H9 (cell line): ENCODE measurements around the gene KCNMA1. TPM values are rescaled to one million over a fixed set of nuclear protein-coding genes. Genes with fewer than 3 reads are reported as not detected.

Experiments used
- DNase-seq: peaks from one replicate; pipeline ENCODE4 v3.0.0-alpha.2; 2017
- H2AFZ ChIP-seq: one replicate; pipeline ENCODE4 v1.6.1; 2013; ENCODE audit warnings: mild to moderate bottlenecking, low read length, control low read depth, moderate library complexity
- H2AK5ac ChIP-seq: 2 replicates; pipeline ENCODE4 v1.6.1; 2013; ENCODE audit warnings: low read length, control low read depth, mixed read lengths; ENCODE audit not compliant: insufficient read length
- H2BK120ac ChIP-seq: one replicate; pipeline ENCODE4 v1.6.1; 2013; ENCODE audit warnings: low read depth, mild to moderate bottlenecking, low read length, control low read depth, inconsistent platforms; ENCODE audit not compliant: poor library complexity, severe bottlenecking
- H2BK12ac ChIP-seq: 2 replicates; pipeline ENCODE4 v1.6.1; 2013; ENCODE audit warnings: low read length, control low read depth, mixed read lengths, low read depth; ENCODE audit not compliant: insufficient read length
- H2BK15ac ChIP-seq: 2 replicates; pipeline ENCODE4 v1.6.1; 2013; ENCODE audit warnings: low read depth, low read length, control low read depth
- H2BK20ac ChIP-seq: one replicate; pipeline ENCODE4 v1.6.1; 2013; ENCODE audit warnings: low read depth, mild to moderate bottlenecking, low read length, control low read depth, inconsistent platforms; ENCODE audit not compliant: poor library complexity, severe bottlenecking
- H2BK5ac ChIP-seq: 2 replicates; pipeline ENCODE4 v1.6.1; 2013; ENCODE audit warnings: low read length, control low read depth, mixed read lengths; ENCODE audit not compliant: insufficient read length
- H3K14ac ChIP-seq: 2 replicates; pipeline ENCODE4 v1.6.1; 2013; ENCODE audit warnings: low read length, control low read depth; ENCODE audit not compliant: insufficient read depth
- H3K18ac ChIP-seq: 2 replicates; pipeline ENCODE4 v1.6.1; 2013; ENCODE audit warnings: low read depth, mild to moderate bottlenecking, mixed read lengths, low read length, control low read depth; ENCODE audit not compliant: insufficient read length
- H3K23ac ChIP-seq: 2 replicates; pipeline ENCODE4 v1.6.1; 2013; ENCODE audit warnings: low read length, control low read depth, mixed read lengths, low read depth; ENCODE audit not compliant: insufficient read length
- H3K23me2 ChIP-seq: 2 replicates; pipeline ENCODE4 v1.6.1; 2013; ENCODE audit warnings: low read depth, mild to moderate bottlenecking, mixed read lengths, low read length, control low read depth; ENCODE audit not compliant: insufficient read length, poor library complexity, severe bottlenecking
- H3K27ac ChIP-seq: 2 replicates; pipeline ENCODE4 v1.5.1; 2013; ENCODE audit warnings: low read length, control low read depth, mixed read lengths, low read depth; ENCODE audit not compliant: insufficient read length
- H3K27me3 ChIP-seq: 2 replicates; pipeline ENCODE4 v1.6.1; 2013; ENCODE audit warnings: low read length, control low read depth, inconsistent platforms; ENCODE audit not compliant: insufficient read depth
- H3K4ac ChIP-seq: 2 replicates; pipeline ENCODE4 v1.6.1; 2013; ENCODE audit warnings: low read depth, mild to moderate bottlenecking, control low read depth, inconsistent platforms, low read length, moderate library complexity
- H3K4me1 ChIP-seq: 2 replicates; pipeline ENCODE4 v1.6.1; 2013; ENCODE audit warnings: low read length, control low read depth, inconsistent platforms; ENCODE audit not compliant: insufficient read depth
- H3K4me2 ChIP-seq: 2 replicates; pipeline ENCODE4 v1.6.1; 2013; ENCODE audit warnings: low read length, control low read depth, mixed read lengths; ENCODE audit not compliant: insufficient read length, insufficient read depth
- H3K56ac ChIP-seq: 2 replicates; pipeline ENCODE4 v1.6.1; 2013; ENCODE audit warnings: low read depth, mild to moderate bottlenecking, mixed read lengths, low read length, control low read depth; ENCODE audit not compliant: insufficient read length
- H3K79me1 ChIP-seq: 2 replicates; pipeline ENCODE4 v1.6.1; 2013; ENCODE audit warnings: low read depth, mild to moderate bottlenecking, moderate library complexity, low read length, control low read depth, inconsistent platforms; ENCODE audit not compliant: insufficient read depth, poor library complexity, severe bottlenecking
- H3K79me2 ChIP-seq: 2 replicates; pipeline ENCODE4 v1.6.1; 2013; ENCODE audit warnings: low read length, control low read depth, inconsistent platforms; ENCODE audit not compliant: insufficient read depth
- H3K9ac ChIP-seq: 2 replicates; pipeline ENCODE4 v1.6.1; 2013; ENCODE audit warnings: low read length, control low read depth, mixed read lengths; ENCODE audit not compliant: insufficient read length; ENCODE audit errors: extremely low read depth
- H3K9me3 ChIP-seq: one replicate; pipeline ENCODE4 v1.6.1; 2013; ENCODE audit warnings: low read depth, low read length, inconsistent platforms; ENCODE audit not compliant: control insufficient read depth
- H3T11ph ChIP-seq: one replicate; pipeline ENCODE4 v1.6.1; 2013; ENCODE audit warnings: mild to moderate bottlenecking, low read length, control low read depth, inconsistent platforms
- H4K20me1 ChIP-seq: one replicate; pipeline ENCODE4 v1.6.1; 2013; ENCODE audit not compliant: control insufficient read depth, insufficient read length, insufficient read depth
- H4K5ac ChIP-seq: 2 replicates; pipeline ENCODE4 v1.6.1; 2013; ENCODE audit warnings: low read depth, mild to moderate bottlenecking, mixed read lengths, low read length, control low read depth; ENCODE audit not compliant: insufficient read length
- H4K8ac ChIP-seq: replicated peaks from 2 replicates; pipeline ENCODE4 v1.6.1; 2013; ENCODE audit warnings: low read length, control low read depth, mixed read lengths, low read depth; ENCODE audit not compliant: insufficient read length
- H4K91ac ChIP-seq: 2 replicates; pipeline ENCODE4 v1.6.1; 2013; ENCODE audit warnings: low read depth, mild to moderate bottlenecking, moderate library complexity, mixed read lengths, low read length, control low read depth; ENCODE audit not compliant: insufficient read length
- H3K27ac Mint-ChIP-seq, 3 experiments: 2 replicates in 2 of 3; 3 replicates in 1 of 3; pipeline ENCODE4 v1.8.0; 2020 to 2021; ENCODE audit warnings: mixed read lengths in 3 of 3, mild to moderate bottlenecking in 1 of 3, moderate library complexity in 1 of 3
- H3K27me3 Mint-ChIP-seq: 2 replicates; pipeline ENCODE4 v1.8.0; 2021; ENCODE audit warnings: low read depth, mild to moderate bottlenecking, moderate library complexity, mixed read lengths
- H3K36me3 Mint-ChIP-seq, 3 experiments: 2 replicates in 2 of 3; 3 replicates in 1 of 3; pipeline ENCODE4 v1.8.0; 2020 to 2021; ENCODE audit warnings: low read depth in 3 of 3, mixed read lengths in 3 of 3; ENCODE audit not compliant: insufficient read depth in 1 of 3
- H3K4me1 Mint-ChIP-seq, 2 experiments: 2 replicates each; pipeline ENCODE4 v1.8.0; 2020; ENCODE audit warnings: mixed read lengths in 2 of 2
- H3K4me3 Mint-ChIP-seq, 2 experiments: 2 replicates in 1 of 2; 3 replicates in 1 of 2; pipeline ENCODE4 v1.8.0; 2020 to 2021; ENCODE audit warnings: mild to moderate bottlenecking in 2 of 2, mixed read lengths in 2 of 2, moderate library complexity in 1 of 2
- H3K9me3 Mint-ChIP-seq, 2 experiments: 2 replicates in 1 of 2; 3 replicates in 1 of 2; pipeline ENCODE4 v1.8.0; 2020; ENCODE audit warnings: mild to moderate bottlenecking in 2 of 2, mixed read lengths in 2 of 2, moderate library complexity in 1 of 2
- CTCF ChIP-seq: fragments of 200-600 bp; sonication (generic); conservative IDR thresholded peaks from 3 replicates; pipeline ENCODE4 v1.8.0; 2021; ENCODE audit warnings: antibody characterized with exemption, mild to moderate bottlenecking
- WGBS: extraction: QIAGEN DNeasy Blood & Tissue Kit; methylation state at CpG from one replicate; pipeline ENCODE4 v1.1.7; 2013; ENCODE audit warnings: missing lambda C conversion rate, low lambda C conversion rate, mixed read lengths; ENCODE audit not compliant: insufficient read length; ENCODE audit errors: extremely low coverage; 5-methylcytosine and 5-hydroxymethylcytosine counted together
- total RNA-seq: library from RNA; stranded (reverse); gene quantifications from 2 replicates; pipeline ENCODE4 v1.2.1, GENCODE V29; 2021

The KCNMA1 gene
- total RNA-seq, 1 experiment from 2014 or later: 2.0 TPM

DNA sequence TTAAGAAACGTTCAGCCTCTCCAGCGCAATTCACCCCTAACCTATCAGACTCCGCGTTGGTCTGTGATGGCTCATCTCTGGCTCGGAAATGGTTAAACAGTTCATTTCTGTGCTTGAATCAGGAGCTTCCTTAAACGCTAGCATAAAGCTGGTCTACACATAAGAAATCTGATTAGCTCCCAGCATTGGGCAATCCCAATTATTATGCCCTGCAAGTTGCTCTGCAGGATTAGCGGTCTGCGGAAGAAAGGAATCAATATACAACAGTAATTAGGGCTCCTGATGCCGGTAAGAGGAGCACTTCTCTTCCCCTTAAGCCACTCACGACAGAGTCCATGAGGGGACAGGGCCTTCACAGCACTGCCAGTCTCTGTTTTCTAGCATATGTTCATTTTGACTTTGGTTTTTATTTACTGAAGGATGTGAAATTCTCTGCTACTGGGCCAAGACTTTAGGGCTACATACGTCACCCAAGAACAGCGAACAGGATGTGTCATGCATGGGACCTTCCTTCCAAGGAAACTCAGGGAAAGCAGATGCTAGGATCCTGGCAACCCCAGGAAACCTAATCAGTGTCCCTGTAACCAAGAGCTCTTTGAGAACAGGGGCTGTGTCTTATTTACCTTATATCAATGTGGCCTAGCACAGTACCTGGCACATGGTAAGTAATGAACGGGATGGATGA, 324.4 kb downstream of the KCNMA1 start:
- no peak overlapping the region for H3K4ac ChIP-seq
- H3K27ac ChIP-seq: no peak overlapping the region
- no peak for DNase-seq
- 0 out of 7 replicates have a peak overlapping the region, but pooled peaks of 1 of the 3 experiments have one; percentile 3 for H3K27ac Mint-ChIP-seq
- no peak overlapping the region for H4K8ac ChIP-seq
- no peaks in the 10 kb centered on the region; the same call in 1 of the 2 replicates for H3K27me3 ChIP-seq
- no peak overlapping the region for H3K18ac ChIP-seq
- H3K4me1 ChIP-seq: peaks cover 8% of the 10 kb centered on the region; the same call in 1 of the 2 replicates
- H4K5ac ChIP-seq: no peak overlapping the region
- no peak overlapping the region for H2BK120ac ChIP-seq
- H4K20me1 ChIP-seq: no peaks in the 10 kb centered on the region
- H3K23me2 ChIP-seq: no peaks in the 10 kb centered on the region
- H2BK20ac ChIP-seq: no peak overlapping the region
- no peak overlapping the region for H2BK5ac ChIP-seq
- no peak overlapping the region for H3T11ph ChIP-seq
- no peaks in the 10 kb centered on the region for H3K9me3 ChIP-seq
- H3K23ac ChIP-seq: no peak overlapping the region
- peaks cover 21 to 23% of the 10 kb centered on the region in 2 experiments for H3K4me1 Mint-ChIP-seq
- H2AFZ ChIP-seq: no peak overlapping the region
- no peak for TF ChIP-seq CTCF
- H3K27me3 Mint-ChIP-seq: no peaks in the 10 kb centered on the region
- H2BK12ac ChIP-seq: no peak overlapping the region
- H2AK5ac ChIP-seq: no peak overlapping the region
- no peaks in the 10 kb centered on the region for H3K9me3 Mint-ChIP-seq
- no peak overlapping the region for H3K14ac ChIP-seq
- H3K4me2 ChIP-seq: no peak overlapping the region
- no peaks in the 10 kb centered on the region for H3K36me3 Mint-ChIP-seq
- H3K4me3 Mint-ChIP-seq: no peak overlapping the region
- no CpG with 5 or more reads among the region's 13 CpGs for WGBS
- no peak overlapping the region for H2BK15ac ChIP-seq
- H3K79me1 ChIP-seq: no peaks in the 10 kb centered on the region
- H3K56ac ChIP-seq: no peak overlapping the region
- no peaks in the 10 kb centered on the region for H3K79me2 ChIP-seq
- no peak overlapping the region for H4K91ac ChIP-seq
- H3K9ac ChIP-seq: no peak overlapping the region
